GM21381 (cell line): ENCODE measurements around the gene PAEP.
"Not testable (repeated sequence)": the region's sequence is repeated elsewhere in the genome, so short reads cannot be mapped to it uniquely, and the experiment has no call there.

Source experiments
- ATAC-seq: cut with Tn5 transposase; IDR thresholded peaks from one replicate; pipeline ENCODE4 v1.9.1; 2021; ENCODE audit warnings: mild to moderate bottlenecking, moderate library complexity; ENCODE audit not compliant: unreplicated experiment

PAEP gene

DNA sequence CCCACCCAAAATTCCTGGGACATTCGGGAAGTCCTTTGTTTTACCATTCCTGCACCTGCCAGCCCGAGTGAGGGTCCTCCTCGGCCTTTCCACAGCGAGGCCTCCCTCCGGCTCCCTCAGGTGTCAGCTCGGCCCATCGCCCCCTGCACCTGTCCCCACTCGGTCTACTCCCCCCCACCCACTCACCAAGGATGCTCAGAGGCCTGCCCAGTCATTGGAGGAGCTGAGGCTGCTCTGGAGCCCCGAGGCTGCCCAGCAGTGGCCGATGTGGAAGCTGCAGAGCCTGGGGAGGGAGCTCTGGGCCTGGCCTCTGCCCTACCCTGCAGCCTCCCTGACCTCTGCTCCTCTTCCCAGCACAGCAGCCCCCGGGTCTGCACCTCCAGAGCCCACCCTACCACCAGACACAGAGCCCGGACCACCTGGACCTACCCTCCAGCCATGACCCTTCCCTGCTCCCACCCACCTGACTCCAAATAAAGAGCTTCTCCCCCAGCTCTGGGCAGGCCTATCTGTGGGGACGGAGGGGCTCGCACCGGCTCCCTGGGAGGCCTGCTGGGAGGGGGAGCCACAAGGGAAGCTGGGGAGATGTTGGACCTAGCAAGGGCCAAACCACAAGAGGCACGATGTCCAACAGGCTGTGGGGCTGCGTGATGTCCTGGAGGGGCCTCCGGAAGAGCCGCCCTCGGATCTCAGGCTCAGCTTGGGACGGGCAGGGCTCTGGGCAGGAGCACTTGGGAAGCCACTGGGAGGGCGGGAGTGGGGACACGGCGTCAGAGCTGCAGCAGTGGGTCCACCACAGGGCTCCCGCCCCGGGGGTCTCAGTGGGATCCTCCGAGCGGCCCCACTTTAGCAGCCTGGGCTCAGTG is 11.8 kb upstream of the PAEP start:
- not testable (repeated sequence) for ATAC-seq

GRCh38 chr9:135550344-135550918 is 11.1 kb upstream of the PAEP start:
- no peak for ATAC-seq

DNA sequence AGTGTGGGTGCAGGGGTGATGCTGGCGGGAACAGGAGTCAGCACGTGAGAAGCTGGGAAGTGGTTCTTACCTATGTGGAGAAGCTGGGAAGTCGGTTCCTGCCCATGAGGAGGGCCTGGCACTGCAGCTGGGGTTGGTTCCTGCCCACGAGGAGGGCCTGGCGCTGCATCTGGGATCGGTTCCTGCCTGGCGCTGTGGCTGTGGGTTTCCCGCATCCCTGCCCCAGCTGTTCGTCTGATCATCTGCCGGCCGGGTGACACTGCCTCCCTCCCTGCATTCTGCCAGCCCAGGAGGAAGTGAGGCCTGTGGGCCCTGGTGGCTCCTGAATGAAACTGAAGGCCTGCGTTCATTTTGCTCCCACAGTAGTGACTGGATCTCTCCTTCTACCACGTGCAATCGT is 10.5 kb upstream of the PAEP start:
- ATAC-seq = no peak

- no peak for ATAC-seq
These were observed 10.1 kb upstream of the PAEP start for GRCh38 chr9:135551456-135551855.

GRCh38 chr9:135552021-135552697 is 9.4 kb upstream of the PAEP start:
- no peak for ATAC-seq

GRCh38 chr9:135552698-135553171 is 8.8 kb upstream of the PAEP start:
- ATAC-seq = no peak

DNA sequence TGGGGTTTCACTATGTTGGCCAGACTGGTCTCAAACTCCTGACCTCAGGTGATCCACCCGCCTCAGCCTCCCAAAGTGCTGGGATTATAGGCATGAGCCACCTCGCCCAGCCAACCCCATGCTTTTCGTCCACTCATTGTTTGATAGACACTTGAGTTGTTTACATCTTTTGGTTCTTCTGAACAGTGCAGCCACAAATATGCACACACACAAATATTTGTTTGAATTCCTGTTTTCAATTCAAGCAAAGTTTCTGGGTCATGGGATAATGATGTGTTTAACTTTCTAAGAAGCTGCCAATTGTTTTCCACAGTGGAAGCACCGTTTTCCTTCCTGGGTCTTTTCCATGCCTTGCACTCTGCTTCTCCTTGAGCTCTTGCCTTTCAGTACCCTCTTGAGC is 6.8 kb upstream of the PAEP start:
- ATAC-seq = no peak

DNA sequence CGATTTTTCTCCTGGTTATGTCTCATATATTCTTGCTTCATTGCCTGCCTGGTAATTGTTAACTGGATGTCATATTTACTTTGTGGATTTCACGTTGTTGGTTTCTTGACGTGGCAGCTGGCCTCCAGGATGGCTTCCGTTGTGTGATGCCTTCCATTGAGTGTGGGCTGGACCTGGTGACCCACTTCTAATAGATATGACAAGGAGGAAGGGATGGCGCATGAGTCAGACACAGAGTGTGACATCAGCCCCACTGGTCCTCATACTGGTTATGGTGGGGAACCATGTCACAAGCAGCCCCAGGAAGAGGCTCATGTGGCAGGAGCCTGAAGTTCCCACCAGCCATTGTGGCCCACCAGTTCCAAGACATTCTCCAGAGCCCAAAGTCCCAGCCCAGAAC is 6.4 kb upstream of the PAEP start:
- ATAC-seq = no peak

GRCh38 chr9:135555910-135556309 is 5.6 kb upstream of the PAEP start:
- ATAC-seq = no peak

DNA sequence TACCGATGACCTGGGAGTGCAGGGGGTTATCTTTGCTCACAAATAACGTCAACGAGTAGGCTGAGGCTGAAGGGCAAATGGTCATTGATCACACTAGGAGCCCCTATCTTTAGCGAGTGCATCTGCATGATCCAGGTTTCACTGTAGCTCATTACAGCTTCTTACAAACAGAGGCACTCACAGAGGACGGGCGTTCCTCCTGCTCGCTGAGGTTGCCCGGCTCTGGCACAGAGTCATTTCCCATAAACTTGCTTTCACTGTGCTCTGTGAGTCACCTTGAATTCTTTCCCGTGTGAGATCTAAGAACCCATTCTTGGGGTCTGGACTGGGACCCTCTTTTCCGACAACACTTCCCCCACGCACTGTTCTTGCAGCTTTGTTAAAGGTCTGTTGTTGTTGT is 1.9 kb upstream of the PAEP start:
- no peak for ATAC-seq

GRCh38 chr9:135562235-135562745 is 734 bp downstream of the PAEP start:
- ATAC-seq = no peak

DNA sequence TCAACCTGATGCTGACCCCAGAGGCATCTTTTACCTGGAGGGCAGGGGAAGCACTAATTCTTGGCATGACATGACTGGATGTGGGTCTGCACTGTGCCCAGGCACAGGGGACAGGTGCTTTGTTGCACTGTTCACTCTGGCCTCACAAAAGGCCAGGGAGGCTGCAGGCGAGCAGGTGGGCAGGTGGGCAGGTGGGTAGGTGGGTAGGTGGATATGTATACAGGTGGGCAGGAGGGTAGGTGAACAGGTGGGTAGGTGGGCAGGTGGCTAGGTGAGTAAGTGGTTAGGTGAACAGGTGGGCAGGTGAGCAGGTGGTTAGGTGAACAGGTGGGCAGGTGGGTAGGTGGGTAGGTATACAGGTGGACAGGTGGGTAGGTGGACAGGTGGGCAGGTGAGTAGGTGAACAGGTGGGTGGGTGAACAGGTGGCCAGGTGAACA is 1.5 kb downstream of the PAEP start:
- ATAC-seq = no peak

DNA sequence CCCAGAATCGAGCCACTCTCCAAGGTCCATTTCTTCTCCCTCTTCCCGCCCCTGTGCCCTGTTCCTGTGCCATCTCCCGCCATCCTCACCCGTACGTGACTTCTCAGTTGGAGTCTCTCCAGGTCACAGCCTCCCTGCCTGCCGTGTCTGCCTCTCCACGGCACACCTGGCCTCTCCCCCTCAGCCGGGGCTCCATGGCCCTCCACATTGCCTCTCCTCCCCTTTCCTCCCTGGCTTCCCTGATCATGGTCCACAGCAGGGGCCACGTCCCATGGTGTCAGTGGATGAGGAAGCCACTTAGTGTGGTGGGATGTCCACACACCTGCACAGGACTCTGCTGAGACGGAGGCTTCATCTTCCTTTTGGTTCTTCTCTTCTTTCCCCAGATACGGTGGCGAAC is 2.3 kb downstream of the PAEP start:
- ATAC-seq = no peak

GRCh38 chr9:135565141-135565628 is 3.6 kb downstream of the PAEP start:
- ATAC-seq = no peak

DNA sequence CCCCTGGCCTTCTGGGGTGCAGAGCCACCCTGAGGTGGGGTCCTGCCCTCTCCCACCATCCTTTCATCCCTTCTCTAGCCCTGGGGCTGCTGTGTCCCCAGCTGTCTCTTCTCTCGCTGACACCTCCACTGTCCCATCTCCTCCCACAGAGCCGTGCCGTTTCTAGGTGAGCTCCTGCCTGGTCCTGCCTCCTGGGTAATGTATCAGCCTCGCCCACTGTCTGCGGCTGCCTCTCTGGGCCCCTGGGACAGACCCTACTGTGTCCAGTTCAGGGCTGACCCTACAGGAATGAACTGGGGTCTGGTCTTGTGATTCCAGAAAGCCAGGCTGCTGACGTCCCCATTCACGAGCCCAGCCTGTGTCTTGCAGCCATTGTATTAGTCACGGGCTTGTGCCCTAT is 4.1 kb downstream of the PAEP start:
- ATAC-seq = no peak

DNA sequence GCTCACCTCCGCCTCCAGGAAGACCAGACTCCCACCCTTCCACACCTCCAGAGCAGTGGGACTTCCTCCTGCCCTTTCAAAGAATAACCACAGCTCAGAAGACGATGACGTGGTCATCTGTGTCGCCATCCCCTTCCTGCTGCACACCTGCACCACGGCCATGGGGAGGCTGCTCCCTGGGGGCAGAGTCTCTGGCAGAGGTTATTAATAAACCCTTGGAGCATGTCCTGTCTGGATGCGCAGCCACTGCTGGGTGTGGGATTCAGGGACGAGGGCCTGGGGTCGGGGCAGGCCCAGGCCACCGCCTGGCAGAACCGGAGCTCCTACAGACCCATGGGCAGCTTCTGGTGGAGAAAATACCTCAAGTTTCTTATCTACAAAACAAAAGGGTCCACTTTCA is 5.0 kb downstream of the PAEP start:
- ATAC-seq = no peak

- no peak for ATAC-seq
These were observed 5.8 kb downstream of the PAEP start for GRCh38 chr9:135567311-135567710.

DNA sequence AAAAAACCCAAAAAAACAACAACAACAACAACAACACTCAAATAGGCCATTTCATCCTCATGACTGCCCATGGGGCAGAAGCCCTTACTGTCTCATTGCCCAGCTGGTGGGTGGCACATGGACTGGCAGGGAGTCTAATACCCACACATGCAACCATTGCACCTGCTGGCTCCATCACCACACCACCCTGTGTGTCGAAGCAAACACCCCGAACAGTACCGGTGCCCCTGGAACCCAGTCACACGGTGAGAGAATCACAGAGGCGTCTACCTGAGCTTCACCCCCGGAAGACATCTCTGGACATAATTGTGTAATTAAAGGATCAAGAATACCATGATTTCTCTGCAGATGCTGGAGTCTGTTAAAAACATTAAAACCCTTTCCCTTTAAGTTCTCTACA is 6.5 kb downstream of the PAEP start:
- no peak for ATAC-seq

DNA sequence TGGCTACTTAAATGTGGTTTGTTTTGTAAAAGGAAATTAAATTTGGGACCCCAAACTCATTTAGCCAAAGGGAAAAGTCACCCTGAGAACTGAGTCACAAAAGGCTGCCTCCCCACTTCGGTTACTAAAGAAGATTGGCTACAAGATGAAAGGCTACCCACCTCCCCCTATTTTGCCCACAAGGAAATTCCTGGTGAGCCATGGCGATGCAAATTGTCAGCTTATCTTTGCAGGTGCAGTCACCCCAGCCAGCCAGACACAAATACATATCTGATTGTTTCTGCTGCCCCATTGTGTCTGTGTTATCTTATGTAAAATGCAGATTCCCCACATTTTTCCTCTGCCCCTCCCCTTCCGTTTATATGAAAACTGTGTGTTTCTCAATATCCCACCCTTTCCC is 8.9 kb downstream of the PAEP start:
- no peak for ATAC-seq

DNA sequence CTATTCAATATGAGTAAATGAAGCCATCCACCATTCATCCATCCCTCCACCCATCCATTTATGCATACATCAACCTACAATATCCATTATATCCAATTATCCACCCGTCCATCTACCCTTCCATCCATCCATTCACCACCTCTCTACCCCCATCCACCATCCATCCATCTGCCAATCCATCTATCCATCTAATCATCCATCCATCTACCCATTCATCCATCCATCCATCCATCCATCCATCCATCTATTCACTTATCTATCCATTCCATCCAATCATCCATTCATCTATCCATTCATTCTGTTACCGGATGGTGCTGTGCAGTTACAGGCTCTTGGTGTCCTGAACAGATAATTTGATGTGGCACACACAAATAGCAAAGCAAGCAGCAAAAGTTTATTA is 10.7 kb downstream of the PAEP start:
- ATAC-seq = no peak

DNA sequence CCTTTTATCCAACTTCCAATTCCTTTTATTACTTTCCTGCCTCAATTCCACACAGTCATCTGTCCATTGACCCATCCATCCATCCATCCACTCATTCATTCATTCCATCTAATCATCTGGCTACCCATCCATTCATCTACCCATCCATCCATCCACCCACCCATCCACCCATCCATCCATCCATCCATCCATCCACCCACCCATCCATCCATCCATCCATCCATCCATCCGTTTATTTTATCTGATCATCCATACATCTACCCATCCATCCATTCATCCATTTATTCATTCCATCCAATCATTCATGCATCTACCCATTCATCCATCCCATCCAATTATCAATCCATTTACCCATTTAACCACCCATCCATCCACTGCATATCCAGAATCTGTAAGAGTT is 11.6 kb downstream of the PAEP start:
- no peak for ATAC-seq

- ATAC-seq = no peak
These were observed 12.8 kb downstream of the PAEP start for GRCh38 chr9:135574331-135574730.
